HG03095 (cell line): ENCODE results near the gene HPCAL4.

Source experiments
- ATAC-seq: cut with Tn5 transposase; IDR thresholded peaks from one replicate; pipeline ENCODE4 v1.9.1; 2021; ENCODE audit warnings: moderate library complexity; ENCODE audit not compliant: unreplicated experiment

HPCAL4 gene

GRCh38 chr1:39704757-39705156, 13.5 kb upstream of the HPCAL4 start:
- no peak for ATAC-seq

DNA sequence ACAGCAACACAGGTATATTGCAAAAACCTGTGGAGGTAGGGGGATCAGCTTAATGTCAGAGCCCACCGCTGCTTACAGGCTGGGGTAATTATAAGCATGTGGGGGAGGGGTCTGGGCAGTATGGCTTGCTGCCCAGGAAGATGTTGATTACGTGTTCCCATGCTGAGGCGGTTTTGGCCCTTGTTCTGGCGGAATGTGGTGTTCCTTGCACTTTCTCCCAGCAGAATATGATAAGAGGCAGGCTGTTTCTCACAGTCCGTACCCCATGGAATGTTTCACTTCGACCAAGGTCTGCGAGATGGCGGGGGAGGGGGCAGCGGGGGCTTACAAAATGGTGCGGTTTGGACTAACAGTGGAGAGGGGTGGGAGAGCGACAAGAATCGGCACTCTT, 9.8 kb upstream of the HPCAL4 start:
- ATAC-seq: no peak

- ATAC-seq: no peak
These were observed 9.1 kb upstream of the HPCAL4 start for GRCh38 chr1:39700348-39700747.

GRCh38 chr1:39699419-39699818, 8.2 kb upstream of the HPCAL4 start:
- ATAC-seq: no peak

DNA sequence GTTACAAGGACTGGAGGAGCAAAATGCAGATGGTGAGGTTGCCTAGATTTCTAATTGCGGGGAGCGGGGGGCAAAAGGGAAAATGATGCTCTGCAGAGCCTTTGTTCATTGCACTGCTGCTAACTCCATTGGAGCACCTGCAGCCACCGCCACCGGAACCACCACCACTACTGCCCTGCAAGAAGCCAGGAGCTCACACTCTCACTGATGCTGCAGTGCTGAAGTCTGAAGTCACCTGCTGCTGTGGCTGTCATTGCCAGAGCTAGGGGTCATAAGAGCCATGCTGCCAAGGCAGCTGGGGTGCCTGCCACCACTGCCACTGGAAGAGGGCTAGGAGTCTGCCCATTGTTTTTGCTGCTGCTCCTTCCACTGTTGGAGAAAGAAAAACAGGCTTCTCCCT, 7.3 kb upstream of the HPCAL4 start:
- no peak for ATAC-seq

- no peak for ATAC-seq
These were observed 5.2 kb upstream of the HPCAL4 start for GRCh38 chr1:39696448-39696847.

DNA sequence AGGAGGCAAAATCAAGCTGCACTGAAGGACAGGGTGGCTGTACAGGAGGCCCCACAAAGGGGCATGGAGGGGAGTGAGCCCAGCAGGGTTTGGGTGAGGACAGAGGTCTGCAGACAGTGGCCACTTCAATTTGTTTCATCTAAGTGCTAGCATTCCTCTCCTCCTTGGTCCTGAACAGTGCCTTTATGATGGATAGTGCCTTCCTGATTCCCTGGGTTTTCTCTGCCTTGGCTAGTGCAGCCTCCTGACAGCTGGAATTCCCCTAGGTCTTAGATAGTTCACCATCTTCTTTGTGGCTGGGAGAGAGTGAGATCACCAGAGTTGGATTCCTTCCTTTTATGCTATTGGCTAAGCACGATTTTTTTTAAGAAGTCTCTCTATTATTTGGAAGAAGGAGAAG, 3.8 kb upstream of the HPCAL4 start:
- ATAC-seq: no peak

- no peak for ATAC-seq
These were observed 2.8 kb upstream of the HPCAL4 start for GRCh38 chr1:39694026-39694425.

DNA sequence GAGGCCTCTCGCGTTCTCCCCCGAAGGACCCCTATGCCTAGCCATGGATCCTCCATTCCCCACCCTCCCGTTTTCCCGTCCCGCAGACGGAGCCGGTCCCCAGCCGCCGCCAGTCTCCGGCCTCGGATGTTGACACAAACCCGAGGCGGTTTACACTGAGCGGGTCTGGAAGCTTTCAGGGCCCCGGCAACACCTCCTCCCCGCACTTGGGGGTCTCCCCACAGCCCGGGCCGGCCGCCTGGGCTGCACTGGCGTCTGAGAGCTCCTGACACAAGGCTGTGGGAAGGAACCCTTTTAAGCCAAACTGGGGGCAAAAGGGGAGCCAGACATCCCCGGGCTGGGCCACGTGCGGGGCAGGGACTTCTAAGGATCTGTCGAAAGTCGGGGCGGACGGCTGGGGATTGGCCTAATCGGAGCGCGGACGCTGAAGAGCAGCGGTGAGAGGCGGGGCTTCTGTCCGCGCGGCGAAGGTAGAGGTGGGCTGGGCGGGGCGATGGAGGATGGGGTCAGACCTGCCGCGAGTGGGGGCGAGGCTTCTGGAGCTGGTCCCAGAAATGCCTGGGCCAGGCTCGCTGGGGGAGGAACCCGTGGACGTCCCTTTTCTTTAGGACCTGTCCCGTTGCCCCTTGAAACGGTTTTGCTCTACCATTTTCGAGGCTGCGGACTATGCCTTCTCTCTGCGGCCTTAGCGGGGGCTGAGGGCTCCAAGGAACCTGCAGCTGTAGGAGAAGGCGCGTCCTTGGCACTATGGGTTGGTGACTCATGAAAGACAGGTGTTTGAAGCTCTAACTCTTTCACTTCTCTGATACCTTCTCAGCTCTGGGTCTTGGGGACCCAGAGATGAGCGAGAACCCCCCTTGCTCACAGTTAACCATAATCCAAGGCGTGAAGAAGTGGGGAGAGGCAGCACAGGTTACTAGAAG, 1.2 kb upstream of the HPCAL4 start:
- no peak for ATAC-seq

DNA sequence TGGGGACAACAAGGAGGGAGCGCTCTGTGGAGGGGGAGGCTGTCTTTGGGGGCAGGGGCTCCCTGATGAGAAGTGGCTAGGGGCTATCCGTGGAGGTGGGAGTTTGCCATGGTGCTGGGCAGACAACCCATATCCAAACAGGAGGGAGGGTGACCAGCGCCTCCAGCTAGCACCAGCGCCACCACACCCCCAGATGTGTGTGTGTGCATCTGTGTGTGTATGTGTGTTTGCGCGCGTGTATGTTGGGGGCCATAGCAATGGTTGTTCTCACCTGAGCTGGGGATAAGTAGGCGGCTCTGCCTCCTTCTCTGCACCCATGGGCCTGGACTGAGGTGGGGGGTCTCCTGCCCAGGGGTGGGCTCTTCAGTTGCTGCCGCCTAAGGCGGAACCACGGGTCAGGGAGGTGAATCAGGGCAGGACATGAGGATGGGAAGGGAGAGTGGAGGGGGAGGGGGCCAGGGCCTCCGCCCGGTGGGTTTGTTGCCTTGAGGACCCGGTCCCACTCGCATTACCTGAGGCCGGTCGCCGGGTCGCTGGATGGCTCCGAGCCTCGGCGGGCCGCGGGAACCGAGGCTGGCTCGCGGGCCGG, 345 bp downstream of the HPCAL4 start:
- ATAC-seq: no peak

DNA sequence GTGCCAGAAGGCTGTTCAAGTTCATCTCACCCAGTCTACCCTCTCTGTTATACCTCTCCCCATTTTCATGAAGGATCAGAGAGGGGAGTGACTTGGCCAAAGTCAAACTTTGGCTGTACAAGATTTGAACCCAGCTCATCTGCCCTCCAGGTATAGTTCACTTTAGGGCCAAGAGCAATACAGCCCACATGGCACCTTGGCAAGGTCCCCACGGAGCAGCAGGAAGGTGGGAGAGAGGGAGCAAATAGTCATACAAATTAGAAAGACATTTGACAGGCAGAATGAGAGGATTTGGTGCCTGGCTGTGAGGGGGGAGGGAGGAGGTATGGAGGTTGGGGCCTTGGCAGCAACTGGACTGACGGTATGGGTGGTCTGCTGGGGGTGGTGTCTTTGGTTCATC, 1.0 kb downstream of the HPCAL4 start:
- ATAC-seq: no peak

GRCh38 chr1:39689635-39690034, 1.6 kb downstream of the HPCAL4 start:
- ATAC-seq: no peak

DNA sequence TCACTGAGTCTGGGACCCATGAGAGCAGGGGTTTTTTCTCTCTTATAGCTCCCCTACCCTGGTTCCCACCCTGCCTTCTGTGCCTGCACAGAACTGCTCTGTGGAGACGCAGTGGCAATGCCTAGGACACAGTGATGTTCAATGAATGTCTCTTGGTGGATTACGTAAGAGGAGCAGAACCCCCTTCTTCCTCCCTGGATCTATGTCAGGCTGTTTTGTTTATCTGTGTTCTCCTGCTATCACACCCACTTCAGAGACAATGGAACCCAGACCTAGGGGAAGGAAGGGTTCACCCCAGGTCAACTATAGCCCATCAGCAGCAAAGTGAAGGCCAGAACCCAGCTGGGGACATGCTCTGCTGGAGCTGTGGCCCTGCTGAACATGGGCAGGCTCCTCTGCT, 2.0 kb downstream of the HPCAL4 start:
- no peak for ATAC-seq

- ATAC-seq: no peak
These were observed 2.5 kb downstream of the HPCAL4 start for GRCh38 chr1:39688706-39689105.

GRCh38 chr1:39687243-39687642, 4.0 kb downstream of the HPCAL4 start:
- no peak for ATAC-seq

- ATAC-seq: no peak
These were observed 6.2 kb downstream of the HPCAL4 start for GRCh38 chr1:39685071-39685470.

DNA sequence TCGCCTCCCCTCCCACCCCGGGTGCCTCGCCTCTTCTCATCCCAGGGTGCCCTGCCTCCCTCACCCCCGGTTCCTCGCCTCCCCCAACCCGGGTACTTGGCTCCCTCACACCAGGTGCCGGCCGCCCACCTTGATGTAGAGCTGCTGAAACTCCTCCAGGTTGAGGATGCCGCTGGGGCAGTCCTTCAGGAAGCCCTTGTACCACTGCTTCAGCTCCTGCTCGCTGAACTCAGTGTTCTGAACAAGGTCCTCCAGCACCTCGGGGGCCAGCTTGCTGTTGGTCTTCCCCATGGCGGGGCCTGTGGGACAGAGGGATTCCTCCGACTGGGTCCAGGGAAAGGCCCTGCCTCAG, 6.9 kb downstream of the HPCAL4 start:
- no peak for ATAC-seq

DNA sequence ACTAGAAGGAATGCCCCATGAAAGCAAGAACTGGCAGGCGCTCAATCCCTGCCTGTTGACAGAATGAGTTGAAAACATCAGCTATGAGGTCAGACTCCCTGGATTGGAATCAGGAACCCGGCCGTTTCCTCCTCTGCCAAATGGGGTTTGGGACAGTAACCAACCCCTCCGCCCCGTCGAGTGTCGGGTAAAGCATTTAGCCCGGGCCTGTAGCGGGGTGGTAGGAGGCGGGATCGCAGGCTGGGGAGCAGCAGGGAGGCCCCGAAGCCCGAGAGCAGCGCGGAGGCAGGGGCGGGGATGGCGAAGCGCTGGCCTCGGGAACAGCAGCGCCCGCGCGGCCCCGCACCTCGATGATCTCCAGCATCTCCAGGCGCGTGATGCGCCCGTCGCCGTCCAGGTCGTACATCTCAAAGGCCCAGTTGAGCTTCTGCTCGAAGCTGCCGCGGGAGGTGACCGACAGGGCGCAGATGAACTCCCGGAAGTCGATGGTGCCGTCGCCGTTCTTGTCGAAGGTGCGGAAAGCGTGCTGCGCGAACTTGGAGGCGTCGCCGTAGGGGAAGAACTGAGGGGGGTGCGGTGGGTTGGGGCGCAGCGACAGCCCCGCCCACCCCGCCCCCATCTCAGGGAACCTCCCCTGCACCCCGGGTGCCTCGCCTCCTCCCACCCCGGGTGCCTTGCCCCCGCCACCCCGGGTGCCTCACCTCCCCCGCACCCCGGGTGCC, 7.5 kb downstream of the HPCAL4 start:
- no peak for ATAC-seq

- no peak for ATAC-seq
These were observed 9.2 kb downstream of the HPCAL4 start for GRCh38 chr1:39681999-39682398.

DNA sequence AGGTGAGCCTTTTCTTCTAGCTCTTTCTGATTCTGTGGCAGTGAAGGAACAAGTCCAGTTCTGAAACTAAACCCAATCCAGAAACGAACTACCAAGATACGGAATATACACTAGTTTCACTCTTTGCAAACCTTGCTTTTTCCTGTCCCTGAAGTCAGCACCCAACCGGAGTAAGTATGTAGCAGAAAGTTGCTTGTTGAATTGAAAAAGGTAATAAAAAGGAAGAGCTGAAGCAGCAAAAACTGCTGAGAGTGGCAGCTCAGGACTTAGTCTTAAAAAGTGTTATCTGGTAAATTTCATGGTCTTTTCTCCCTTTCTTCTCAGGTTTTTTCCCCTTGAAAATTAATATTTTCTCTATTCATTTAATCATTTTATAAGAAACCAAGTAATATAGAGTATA, 9.9 kb downstream of the HPCAL4 start:
- ATAC-seq: no peak

DNA sequence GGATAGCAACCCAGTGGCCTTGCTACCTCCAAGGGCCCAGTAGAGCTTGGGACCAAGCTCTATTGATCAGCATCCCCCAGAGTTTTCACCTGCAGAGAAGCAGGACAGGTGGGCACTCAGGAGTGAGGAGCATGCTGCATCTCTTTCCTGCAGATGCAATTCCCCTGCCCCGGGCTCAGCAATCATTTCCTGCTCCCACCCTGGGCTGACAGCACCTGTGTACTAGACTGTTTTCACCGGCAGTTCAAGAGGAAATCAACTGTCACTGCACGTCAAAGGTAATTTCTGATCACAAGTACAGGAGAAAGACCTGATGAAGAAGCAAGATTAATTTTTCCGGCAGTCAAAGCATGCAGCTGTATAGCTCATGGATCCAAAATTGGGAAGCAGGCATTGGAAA, 10.5 kb downstream of the HPCAL4 start:
- ATAC-seq: no peak

DNA sequence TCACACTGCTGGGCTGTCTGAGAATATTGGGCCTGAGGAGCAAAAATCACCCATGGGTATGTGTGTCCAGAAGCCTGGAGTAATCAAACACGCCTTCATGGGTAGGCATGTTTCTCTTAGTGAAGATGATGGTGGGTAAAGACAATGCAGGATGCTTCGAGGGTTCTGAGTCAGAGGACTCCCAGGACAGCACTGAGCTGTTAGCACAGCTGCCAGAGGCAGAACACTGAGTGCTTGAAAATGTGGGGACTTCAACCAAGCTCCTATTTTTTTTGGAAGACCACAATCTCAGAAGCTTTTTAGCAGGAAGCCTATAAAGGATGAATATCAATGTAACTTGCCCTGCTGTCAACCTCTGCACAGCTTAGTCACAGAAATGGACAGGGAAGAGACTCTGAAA, 11.4 kb downstream of the HPCAL4 start:
- no peak for ATAC-seq
